Measurements from ENCODE around the gene KCNMA1. TPM values are rescaled to one million over a fixed set of nuclear protein-coding genes. Genes with fewer than 3 reads are reported as not detected.

The KCNMA1 gene
- total RNA-seq, 1 experiment from 2014 or later, result 20.7 TPM

DNA sequence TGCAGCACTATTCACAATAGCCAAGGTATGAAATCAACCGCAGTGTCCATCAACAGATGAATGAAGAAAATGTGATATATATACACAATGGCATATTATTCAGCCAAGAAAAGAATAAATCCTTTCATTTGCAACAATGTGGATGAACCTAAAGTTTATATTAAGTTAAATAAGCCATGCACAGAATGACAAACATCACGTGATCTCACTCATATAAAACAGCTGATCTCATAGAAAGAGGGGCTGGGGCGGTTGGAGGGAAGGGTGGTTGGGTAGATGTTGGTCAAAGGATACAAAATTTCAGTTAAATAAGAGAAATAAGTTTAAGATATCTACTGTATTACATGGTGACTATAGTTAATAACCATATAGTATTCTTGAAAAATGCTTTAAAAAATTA is 502.1 kb downstream of the KCNMA1 start:
- Histone ChIP-seq H3K4me3 (ENCODE audit: low read depth, low read length) (no peak overlapping the region), H3K27me3 (replicated peaks; ENCODE audit: control insufficient read depth, insufficient read depth, low read length) (no peaks in the 10 kb centered on the region), H3K4me1 (no peaks in the 10 kb centered on the region), H3K36me3 (ENCODE audit: control insufficient read depth, insufficient read depth, low read length) (no peaks in the 10 kb centered on the region), H3K9me3 (no peaks in the 10 kb centered on the region)
- H3K4me1 Mint-ChIP-seq (ENCODE audit: low read depth, unreplicated experiment), result peaks cover 16% of the 10 kb centered on the region
- intact Hi-C loops (cut with micrococcal nuclease; ENCODE audit: unreplicated experiment), result no loop called here
- peaks cover 14% of the 10 kb centered on the region for H3K27me3 Mint-ChIP-seq (ENCODE audit: insufficient read depth, unreplicated experiment)
- no peaks in the 10 kb centered on the region for H3K9me3 Mint-ChIP-seq (ENCODE audit: unreplicated experiment)
- BruUV-seq (replicated peaks), result no TSS peak
- no peak for DNase-seq
- H3K4me3 Mint-ChIP-seq (ENCODE audit: unreplicated experiment), result no peak overlapping the region
- no peaks in the 10 kb centered on the region for H3K36me3 Mint-ChIP-seq (ENCODE audit: insufficient read depth, unreplicated experiment)
- H3K27ac Mint-ChIP-seq (ENCODE audit: unreplicated experiment), result no peak overlapping the region
- ChIA-PET CTCF (no interaction called here), POLR2A (no interaction called here)
- TF ChIP-seq, protein P1, sequence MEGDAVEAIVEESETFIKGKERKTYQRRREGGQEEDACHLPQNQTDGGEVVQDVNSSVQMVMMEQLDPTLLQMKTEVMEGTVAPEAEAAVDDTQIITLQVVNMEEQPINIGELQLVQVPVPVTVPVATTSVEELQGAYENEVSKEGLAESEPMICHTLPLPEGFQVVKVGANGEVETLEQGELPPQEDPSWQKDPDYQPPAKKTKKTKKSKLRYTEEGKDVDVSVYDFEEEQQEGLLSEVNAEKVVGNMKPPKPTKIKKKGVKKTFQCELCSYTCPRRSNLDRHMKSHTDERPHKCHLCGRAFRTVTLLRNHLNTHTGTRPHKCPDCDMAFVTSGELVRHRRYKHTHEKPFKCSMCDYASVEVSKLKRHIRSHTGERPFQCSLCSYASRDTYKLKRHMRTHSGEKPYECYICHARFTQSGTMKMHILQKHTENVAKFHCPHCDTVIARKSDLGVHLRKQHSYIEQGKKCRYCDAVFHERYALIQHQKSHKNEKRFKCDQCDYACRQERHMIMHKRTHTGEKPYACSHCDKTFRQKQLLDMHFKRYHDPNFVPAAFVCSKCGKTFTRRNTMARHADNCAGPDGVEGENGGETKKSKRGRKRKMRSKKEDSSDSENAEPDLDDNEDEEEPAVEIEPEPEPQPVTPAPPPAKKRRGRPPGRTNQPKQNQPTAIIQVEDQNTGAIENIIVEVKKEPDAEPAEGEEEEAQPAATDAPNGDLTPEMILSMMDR (IDR thresholded peaks at IDR 0.05; ENCODE audit: insufficient read depth in 1 of 2, low read depth in 1 of 2, low read length in 1 of 2, severe bottlenecking in 1 of 2, unreplicated experiment in 1 of 2), result no peak

DNA sequence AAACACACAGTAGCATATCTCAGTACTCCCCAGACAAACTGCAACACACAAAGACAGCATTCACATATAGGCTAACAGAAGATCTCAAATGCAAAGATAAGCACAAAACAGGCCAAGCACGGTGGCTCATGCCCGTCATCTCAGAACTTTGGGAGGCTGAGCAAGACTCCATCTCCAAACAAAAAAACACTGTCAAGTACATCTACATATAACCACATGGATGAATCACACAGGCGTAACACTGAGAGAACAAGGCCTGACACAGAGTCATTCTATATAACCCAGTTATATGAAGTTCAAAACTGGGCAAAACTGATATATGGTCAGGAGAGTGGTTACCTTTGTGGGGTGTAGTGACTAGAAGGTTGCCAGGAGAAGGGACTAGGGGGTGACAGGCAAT is 506.4 kb downstream of the KCNMA1 start:
- H3K4me1 Mint-ChIP-seq (ENCODE audit: low read depth, unreplicated experiment), result peaks cover 10% of the 10 kb centered on the region
- H3K27me3 ChIP-seq (replicated peaks; ENCODE audit: control insufficient read depth, insufficient read depth, low read length), result no peaks in the 10 kb centered on the region
- DNase-seq, result no peak
- intact Hi-C loops (cut with micrococcal nuclease; ENCODE audit: unreplicated experiment), result no loop called here
- no peaks in the 10 kb centered on the region for H3K9me3 Mint-ChIP-seq (ENCODE audit: unreplicated experiment)
- no peak overlapping the region for H3K27ac Mint-ChIP-seq (ENCODE audit: unreplicated experiment)
- H3K27me3 Mint-ChIP-seq (ENCODE audit: insufficient read depth, unreplicated experiment), result peaks cover 12% of the 10 kb centered on the region
- no peaks in the 10 kb centered on the region for H3K36me3 Mint-ChIP-seq (ENCODE audit: insufficient read depth, unreplicated experiment)
- no peaks in the 10 kb centered on the region for H3K4me1 ChIP-seq
- no peak overlapping the region for H3K4me3 ChIP-seq (ENCODE audit: low read depth, low read length)
- TF ChIP-seq, protein P1 (IDR thresholded peaks at IDR 0.05; ENCODE audit: insufficient read depth in 1 of 2, low read depth in 1 of 2, low read length in 1 of 2, severe bottlenecking in 1 of 2, unreplicated experiment in 1 of 2), result no peak
- H3K9me3 ChIP-seq, result no peaks in the 10 kb centered on the region
- BruUV-seq (replicated peaks), result no TSS peak
- H3K36me3 ChIP-seq (ENCODE audit: control insufficient read depth, insufficient read depth, low read length), result no peaks in the 10 kb centered on the region
- no peak overlapping the region for H3K4me3 Mint-ChIP-seq (ENCODE audit: unreplicated experiment)
- CTCF ChIA-PET, result no interaction called here
- POLR2A ChIA-PET, result no interaction called here

DNA sequence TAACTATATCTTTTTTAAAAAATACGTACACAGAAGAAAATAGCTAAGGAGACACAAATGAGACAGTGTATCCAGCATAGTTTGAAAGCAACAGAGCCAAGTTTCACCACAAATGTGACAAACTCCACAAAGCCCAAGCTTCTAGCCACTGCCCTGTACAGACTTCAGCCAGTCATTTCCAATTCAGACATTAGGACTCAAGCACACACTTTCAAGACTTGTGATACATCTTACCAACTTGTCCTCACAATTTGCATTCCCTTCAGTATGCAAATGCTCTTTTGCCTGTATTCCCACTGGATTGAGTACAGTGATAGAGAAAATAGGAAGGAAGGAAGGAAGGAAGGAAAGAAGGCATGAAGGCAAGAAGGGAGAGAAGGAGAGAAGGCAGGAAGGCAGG is 510.4 kb downstream of the KCNMA1 start:
- H3K4me3 ChIP-seq (ENCODE audit: low read depth, low read length), result no peak overlapping the region
- no peaks in the 10 kb centered on the region for H3K36me3 Mint-ChIP-seq (ENCODE audit: insufficient read depth, unreplicated experiment)
- no TSS peak for BruUV-seq (replicated peaks)
- H3K27me3 Mint-ChIP-seq (ENCODE audit: insufficient read depth, unreplicated experiment), result peaks cover 9% of the 10 kb centered on the region
- no peak overlapping the region for H3K27ac Mint-ChIP-seq (ENCODE audit: unreplicated experiment)
- no peaks in the 10 kb centered on the region for H3K4me1 Mint-ChIP-seq (ENCODE audit: low read depth, unreplicated experiment)
- CTCF ChIA-PET, result no interaction called here
- POLR2A ChIA-PET, result no interaction called here
- TF ChIP-seq, protein P1 (IDR thresholded peaks at IDR 0.05; ENCODE audit: insufficient read depth in 1 of 2, low read depth in 1 of 2, low read length in 1 of 2, severe bottlenecking in 1 of 2, unreplicated experiment in 1 of 2), result no peak
- no peak overlapping the region for H3K4me3 Mint-ChIP-seq (ENCODE audit: unreplicated experiment)
- DNase-seq, result no peak
- H3K36me3 ChIP-seq (ENCODE audit: control insufficient read depth, insufficient read depth, low read length), result no peaks in the 10 kb centered on the region
- H3K4me1 ChIP-seq, result no peaks in the 10 kb centered on the region
- H3K9me3 Mint-ChIP-seq (ENCODE audit: unreplicated experiment), result no peaks in the 10 kb centered on the region
- H3K9me3 ChIP-seq, result no peaks in the 10 kb centered on the region
- intact Hi-C loops (cut with micrococcal nuclease; ENCODE audit: unreplicated experiment), result no loop called here
- H3K27me3 ChIP-seq (replicated peaks; ENCODE audit: control insufficient read depth, insufficient read depth, low read length), result no peaks in the 10 kb centered on the region
